GM12872 (cell line): ENCODE results near the gene BGLAP.

Experiments
- TF ChIP-seq, protein P1 (sequence below): IDR thresholded peaks from 3 replicates; pipeline ENCODE4 v1.5.1; 2011; ENCODE audit warnings: low read depth, mild to moderate bottlenecking, low read length, moderate library complexity; ENCODE audit not compliant: insufficient read depth

Gene BGLAP

DNA sequence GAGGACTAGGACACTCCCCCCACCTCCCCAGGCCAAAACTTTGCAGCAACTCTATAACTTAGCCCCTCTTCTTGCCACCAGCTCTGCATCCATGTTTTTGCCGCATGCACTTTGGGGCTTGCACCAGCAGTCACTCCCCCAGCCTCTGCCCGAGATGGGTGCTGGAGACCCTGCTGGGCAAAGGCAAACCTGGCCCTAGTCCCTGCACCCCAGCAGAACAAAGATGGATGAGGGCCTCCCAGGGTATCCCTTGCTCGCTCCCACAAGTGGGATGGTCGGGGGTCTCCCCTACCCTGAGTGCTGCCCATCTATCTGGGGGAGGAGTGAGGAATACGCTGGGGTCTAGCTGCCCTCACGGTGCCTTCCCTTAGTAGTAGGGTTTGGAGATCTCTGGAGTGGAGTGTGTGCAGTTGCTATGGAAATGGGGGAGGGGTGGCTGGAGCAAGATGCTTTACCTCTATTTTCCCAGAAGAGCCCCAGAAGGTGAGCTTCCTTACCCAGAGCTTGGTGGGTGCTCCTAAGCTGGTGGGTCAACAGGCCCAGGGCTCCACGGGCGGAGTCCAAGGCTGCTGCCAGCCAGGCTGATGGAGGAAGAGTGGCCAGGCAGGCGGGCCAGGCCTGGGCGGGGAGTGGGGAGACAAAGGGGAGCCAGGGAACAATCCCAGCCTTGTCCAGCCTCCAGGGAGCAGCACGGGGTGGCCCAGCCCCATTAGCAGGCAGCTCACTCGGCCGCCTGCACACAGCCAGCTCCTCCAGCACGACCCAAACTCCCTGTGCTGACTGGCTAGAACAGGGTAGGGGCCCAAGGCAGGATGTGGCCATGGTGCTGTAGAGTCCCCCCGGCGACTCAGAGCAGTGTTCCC, 5.7 kb downstream of the BGLAP start, which contains the start of gene PAQR6:
PAQR6 (minus strand) TSS at position 597 of the 863 bp plus-strand sequence. CDS start 1,325 bp downstream, outside the sequence.
- TF ChIP-seq, protein P1, sequence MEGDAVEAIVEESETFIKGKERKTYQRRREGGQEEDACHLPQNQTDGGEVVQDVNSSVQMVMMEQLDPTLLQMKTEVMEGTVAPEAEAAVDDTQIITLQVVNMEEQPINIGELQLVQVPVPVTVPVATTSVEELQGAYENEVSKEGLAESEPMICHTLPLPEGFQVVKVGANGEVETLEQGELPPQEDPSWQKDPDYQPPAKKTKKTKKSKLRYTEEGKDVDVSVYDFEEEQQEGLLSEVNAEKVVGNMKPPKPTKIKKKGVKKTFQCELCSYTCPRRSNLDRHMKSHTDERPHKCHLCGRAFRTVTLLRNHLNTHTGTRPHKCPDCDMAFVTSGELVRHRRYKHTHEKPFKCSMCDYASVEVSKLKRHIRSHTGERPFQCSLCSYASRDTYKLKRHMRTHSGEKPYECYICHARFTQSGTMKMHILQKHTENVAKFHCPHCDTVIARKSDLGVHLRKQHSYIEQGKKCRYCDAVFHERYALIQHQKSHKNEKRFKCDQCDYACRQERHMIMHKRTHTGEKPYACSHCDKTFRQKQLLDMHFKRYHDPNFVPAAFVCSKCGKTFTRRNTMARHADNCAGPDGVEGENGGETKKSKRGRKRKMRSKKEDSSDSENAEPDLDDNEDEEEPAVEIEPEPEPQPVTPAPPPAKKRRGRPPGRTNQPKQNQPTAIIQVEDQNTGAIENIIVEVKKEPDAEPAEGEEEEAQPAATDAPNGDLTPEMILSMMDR: no peak

DNA sequence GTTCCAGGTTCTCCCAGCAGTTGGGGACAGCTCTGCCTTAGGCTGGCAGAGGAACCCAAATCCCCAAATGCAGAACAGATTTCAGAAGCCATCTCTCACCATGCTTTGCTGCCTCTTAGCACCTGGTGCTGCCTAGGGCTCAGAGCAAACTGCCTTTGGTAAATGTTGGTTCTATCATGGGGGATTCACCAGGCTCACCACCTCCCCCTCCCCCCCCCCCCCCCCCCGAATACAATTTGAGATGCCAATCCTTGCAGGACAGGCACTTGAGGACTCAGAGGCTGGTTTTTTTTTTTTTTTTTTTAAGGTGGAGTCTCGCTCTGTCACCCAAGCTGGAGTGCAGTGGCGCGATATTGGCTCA, 6.3 kb downstream of the BGLAP start:
- TF ChIP-seq, protein P1: no peak

DNA sequence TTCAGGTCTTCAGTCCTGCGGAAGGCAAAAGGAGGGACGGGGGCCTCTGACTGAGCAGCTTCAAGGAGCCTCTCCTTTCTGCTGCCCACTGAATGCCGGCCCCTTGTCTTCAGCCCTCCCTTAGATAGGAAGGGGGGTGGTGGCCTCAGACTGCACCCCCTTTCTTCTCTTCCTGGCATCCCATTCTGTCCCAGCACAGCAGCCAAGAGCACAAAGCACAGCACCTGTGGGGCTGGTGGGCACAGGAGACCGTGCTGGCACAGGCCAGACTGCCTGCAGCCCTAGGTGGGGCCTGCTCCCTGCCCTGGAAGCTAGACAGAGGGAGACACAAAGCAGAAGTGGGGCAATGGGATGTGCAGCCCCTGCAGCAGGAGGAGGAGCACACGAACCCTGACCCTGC, 7.6 kb downstream of the BGLAP start:
- TF ChIP-seq, protein P1: no peak

DNA sequence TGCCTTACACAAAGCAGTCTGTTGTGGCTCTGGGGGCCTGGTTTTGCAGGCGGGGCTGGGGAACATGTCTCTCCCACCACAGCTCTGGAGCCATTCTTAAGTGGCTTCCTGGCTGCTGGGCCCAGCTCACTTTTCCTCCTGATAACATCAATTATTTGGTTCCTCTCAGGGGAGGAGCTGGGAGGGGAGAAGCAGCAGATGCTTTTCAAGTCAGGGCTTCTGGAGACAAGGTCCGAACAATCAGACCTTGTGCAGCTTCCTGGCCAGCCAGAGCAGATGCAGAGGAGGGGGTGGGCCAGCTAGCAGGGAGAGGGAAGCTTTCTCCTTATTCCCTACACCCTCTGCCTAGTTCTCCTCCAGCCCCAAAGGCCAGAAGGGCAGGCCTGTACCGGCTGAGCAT, 9.5 kb downstream of the BGLAP start:
- TF ChIP-seq, protein P1: no peak

DNA sequence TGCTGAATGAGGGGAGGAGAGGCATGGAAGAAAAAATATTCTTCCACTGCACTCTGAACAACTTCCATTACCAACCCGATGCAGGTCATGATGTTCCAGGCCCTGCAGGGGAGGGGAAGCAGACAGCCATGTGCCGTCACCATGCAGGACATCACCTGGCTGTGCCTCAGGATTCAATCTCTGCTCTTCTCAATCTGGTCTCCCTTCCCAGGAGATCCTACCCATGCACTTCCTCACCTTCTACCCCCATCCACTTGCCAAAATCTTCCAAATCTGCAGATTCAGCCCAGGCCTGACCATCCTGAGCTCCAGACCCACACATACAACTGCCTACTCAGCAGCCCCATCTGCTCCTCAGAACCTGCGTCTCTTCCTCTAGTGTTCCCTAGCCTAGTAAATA, 11.7 kb downstream of the BGLAP start:
- TF ChIP-seq, protein P1: no peak

DNA sequence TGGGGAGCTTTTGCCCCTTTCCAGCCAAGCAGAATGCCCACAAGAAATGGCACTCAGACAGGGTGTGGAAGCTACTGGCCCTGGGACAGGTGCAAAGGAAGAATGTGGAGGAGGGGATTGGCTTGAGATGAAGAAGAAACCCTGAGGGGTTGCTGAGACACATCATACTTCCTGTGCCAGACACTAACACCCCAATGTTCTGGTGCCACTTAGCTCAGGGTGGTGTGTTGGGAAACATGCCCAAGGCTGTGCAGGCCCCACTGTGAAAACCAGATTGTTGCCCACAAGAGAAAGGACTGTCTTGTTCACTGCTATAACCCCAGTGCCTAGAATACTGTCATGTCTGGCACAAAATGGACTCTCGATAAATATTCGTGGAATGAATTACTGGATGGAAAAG, 15.7 kb downstream of the BGLAP start:
- TF ChIP-seq, protein P1: no peak

DNA sequence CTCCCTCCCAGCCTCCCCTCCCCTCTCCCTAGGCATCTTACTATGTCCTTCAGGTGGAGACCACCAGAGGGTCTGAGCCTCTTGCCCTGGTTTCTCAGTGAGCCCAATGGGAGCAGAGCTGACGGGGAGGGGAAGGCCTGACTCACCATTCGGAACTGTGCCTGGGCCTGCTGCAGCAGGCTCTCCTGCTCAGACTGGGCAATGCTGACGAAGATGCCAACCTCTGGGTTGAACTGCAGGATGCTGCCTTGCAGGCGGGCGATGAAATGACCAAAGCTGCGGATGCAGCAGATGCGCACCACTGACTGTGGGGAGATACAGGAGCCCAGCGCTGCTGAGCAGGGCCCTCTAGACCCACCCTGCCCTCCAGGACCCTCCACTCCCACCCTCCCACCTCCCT, 16.9 kb downstream of the BGLAP start:
- TF ChIP-seq, protein P1: no peak
